ENCODE data around the gene TMC8.
"Not testable (repeated sequence)": the region's sequence is repeated elsewhere in the genome, so short reads cannot be mapped to it uniquely, and the experiment has no call there.

TMC8 gene

DNA sequence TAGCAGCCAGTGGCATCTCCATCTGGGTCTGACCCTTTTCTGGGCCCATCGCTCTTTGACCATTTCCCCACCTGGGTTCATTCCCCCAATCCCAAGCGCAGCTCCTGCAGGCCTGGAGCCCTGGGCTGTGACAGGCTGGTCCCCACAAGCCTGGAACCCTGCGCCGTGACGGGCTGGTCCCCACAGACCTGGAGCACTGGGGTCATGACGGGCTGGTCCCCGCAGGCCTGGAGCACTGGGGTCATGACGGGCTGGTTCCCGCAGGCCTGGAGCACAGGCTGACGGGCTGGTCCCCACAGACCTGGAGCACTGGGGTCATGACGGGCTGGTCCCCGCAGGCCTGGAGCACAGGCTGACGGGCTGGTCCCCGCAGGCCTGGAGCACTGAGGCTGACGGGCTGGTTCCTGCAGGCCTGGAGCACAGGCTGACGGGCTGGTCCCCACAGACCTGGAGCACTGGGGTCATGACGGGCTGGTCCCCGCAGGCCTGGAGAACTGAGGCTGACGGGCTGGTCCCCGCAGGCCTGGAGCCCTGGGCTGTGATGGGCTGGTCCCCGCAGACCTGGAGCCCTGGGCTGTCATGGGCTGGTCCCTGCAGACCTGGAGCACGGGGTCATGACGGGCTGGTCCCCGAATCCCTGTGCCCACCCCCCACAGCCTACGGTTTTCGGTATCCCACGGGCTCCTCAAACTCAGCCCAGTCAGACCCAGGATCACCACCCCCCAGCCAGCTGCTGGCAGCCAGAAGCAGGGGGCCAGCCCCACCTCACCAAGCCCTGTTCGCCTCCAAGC, 18.6 kb upstream of the TMC8 start:
- Histone ChIP-seq H3K9me3 (ENCODE audit: control insufficient read depth, insufficient read depth, low read length) (no peaks in the 10 kb centered on the region), H3K4me1 (ENCODE audit: control insufficient read depth, insufficient read depth, low read length) (no peaks in the 10 kb centered on the region), H3K27me3 (ENCODE audit: control insufficient read depth, insufficient read depth, low read length) (no peaks in the 10 kb centered on the region), H3K9ac (ENCODE audit: low read depth, low read length) (no peak overlapping the region), H3K4me3 (ENCODE audit: low read depth, low read length) (no peak overlapping the region), H3K36me3 (ENCODE audit: control insufficient read depth, insufficient read depth, low read length) (peaks cover 19% of the 10 kb centered on the region)

- Histone ChIP-seq H3K4me1 (ENCODE audit: control insufficient read depth, insufficient read depth, low read length) (no peaks in the 10 kb centered on the region), H3K4me3 (ENCODE audit: low read depth, low read length) (no peak overlapping the region), H3K27me3 (ENCODE audit: control insufficient read depth, insufficient read depth, low read length) (no peaks in the 10 kb centered on the region), H3K9me3 (ENCODE audit: control insufficient read depth, insufficient read depth, low read length) (no peaks in the 10 kb centered on the region), H3K9ac (ENCODE audit: low read depth, low read length) (no peak overlapping the region), H3K36me3 (ENCODE audit: control insufficient read depth, insufficient read depth, low read length) (peaks cover 19% of the 10 kb centered on the region)
Observed at GRCh38 chr17:78112518-78113471, 17.8 kb upstream of the TMC8 start.

DNA sequence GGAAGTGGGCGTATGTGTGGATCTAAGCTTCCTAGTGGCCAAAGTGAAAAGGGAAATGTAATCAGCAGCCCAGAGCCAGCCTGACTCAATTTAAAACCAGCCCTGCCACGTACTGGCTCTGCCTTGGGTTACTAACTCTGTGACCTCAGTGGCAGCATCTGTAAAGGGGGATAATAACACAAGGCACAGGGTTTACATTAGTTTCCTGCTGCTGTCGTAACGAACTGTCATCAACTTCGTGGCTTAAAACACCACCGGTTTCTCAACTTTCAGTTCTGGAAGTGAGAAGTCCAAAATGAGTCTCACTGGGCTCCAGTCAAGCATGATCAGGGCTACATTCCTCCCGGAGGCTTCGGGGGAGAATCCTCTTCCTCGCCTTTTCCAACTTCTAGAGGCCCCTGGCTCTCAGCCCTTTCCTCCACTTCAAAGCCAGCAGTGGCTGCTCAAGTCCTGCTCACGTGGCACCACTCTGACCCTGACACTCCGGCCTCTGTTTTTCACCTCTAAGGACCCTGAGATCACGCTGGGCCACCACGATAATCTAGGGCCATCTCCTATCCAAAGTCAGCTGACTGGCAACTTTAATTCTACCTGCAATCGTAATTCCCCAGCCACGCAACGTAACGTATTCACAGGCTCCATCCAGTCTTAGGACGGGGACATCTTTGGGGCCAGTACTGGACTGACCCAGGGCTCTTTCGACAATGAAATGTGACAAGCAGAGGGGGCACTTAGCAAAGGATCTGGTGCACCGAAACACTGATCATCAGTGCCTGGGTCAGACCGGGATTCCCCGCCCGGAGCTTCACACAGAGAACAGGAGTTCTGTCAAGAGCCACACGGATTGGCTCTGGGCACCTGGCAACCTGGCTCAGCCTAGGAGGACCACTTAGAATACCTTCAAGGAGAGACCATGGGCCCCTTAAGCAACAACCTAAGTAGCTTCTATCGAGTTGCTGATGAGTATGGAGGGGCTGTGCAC, 16.5 kb upstream of the TMC8 start:
- Histone ChIP-seq H3K36me3 (ENCODE audit: control insufficient read depth, insufficient read depth, low read length) (peaks cover 19% of the 10 kb centered on the region), H3K9me3 (ENCODE audit: control insufficient read depth, insufficient read depth, low read length) (no peaks in the 10 kb centered on the region), H3K4me1 (ENCODE audit: control insufficient read depth, insufficient read depth, low read length) (no peaks in the 10 kb centered on the region), H3K27me3 (ENCODE audit: control insufficient read depth, insufficient read depth, low read length) (no peaks in the 10 kb centered on the region), H3K9ac (ENCODE audit: low read depth, low read length) (no peak overlapping the region), H3K4me3 (ENCODE audit: low read depth, low read length) (no peak overlapping the region)

DNA sequence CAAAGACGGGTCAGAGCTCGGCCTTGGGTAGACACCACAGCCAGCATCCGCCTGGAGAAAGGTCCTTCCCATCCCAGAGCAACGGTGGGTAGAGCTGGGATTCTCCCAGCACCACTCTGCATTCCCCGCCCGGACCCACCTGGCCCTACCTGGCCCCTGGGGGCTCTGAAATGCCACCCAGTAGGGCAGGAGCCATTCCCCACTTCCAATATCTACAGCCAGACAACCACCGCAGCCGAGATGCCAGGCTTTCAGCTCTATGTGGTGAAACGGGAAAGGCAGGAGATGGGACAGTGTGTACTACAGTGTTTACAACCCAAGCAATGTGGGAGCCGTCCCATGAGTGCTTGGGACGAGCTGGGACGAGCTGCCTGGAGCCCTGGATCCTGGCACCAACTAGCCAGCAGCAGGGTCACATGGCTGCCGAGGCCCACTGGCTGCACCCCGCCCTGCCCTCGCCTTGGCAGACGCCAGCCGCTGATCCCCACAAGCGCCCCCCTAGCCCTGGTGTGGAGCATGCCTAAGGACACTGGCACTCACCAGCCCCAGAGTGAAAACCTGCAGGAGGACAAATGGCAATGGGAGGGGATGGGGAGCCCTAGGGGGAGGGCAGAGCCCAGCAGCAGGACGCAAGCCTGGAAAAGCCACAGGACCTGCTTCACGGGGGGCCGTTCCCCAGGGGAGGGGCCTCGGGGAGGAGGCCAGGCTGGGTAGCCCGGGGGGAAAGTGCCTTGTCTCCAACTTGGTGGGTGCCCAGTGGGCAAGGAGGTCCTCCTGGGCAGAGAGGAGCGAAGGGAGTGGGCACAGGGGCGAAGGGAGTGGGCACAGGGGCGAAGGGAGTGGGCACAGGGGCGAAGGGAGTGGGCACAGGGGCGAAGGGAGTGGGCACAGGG, 15.5 kb upstream of the TMC8 start:
- no peaks in the 10 kb centered on the region for H3K4me1 ChIP-seq (ENCODE audit: control insufficient read depth, insufficient read depth, low read length)
- H3K27me3 ChIP-seq (ENCODE audit: control insufficient read depth, insufficient read depth, low read length), result no peaks in the 10 kb centered on the region
- H3K9me3 ChIP-seq (ENCODE audit: control insufficient read depth, insufficient read depth, low read length), result no peaks in the 10 kb centered on the region
- H3K9ac ChIP-seq (ENCODE audit: low read depth, low read length), result no peak overlapping the region
- peaks cover 19% of the 10 kb centered on the region for H3K36me3 ChIP-seq (ENCODE audit: control insufficient read depth, insufficient read depth, low read length)
- no peak overlapping the region for H3K4me3 ChIP-seq (ENCODE audit: low read depth, low read length)

DNA sequence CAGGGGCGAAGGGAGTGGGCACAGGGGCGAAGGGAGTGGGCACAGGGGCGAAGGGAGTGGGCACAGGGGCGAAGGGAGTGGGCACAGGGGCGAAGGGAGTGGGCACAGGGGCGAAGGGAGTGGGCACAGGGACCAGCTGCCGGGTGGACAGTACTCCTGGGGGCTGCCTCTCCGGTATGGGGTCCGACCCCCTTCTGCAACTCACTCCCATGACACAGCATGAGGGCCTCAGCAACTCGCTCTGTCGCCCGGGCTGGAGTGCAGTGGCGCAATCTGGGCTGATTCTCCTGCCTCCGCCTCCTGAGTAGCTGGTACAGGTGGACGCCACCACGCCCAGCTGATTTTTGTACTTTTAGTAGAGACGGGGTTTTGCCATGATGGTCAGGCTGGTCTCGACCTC, 14.8 kb upstream of the TMC8 start:
- H3K27me3 ChIP-seq (ENCODE audit: control insufficient read depth, insufficient read depth, low read length); H3K9me3 ChIP-seq (ENCODE audit: control insufficient read depth, insufficient read depth, low read length); H3K4me3 ChIP-seq (ENCODE audit: low read depth, low read length); H3K4me1 ChIP-seq (ENCODE audit: control insufficient read depth, insufficient read depth, low read length); H3K9ac ChIP-seq (ENCODE audit: low read depth, low read length): not testable (repeated sequence)
- H3K36me3 ChIP-seq (ENCODE audit: control insufficient read depth, insufficient read depth, low read length), result peaks cover 16% of the 10 kb centered on the region

DNA sequence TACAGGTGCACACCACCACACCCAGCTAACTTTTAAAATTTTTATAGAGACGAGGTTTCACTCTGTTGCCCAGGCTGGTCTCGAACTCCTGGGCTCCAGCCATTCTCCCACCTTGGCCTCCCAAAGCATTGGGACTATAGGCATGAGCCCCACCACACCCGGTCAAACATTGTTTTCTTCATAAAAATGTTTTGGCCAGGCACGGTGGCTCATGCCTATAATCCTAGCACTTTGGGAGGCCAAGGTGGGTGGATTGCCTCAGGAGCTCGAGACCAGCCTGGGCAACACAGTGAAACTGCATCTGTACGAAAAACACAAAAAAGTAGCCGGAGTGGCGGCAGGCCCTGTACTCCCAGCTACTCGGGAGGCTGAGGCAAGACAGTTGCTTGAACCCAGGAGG, 14.2 kb upstream of the TMC8 start:
- Histone ChIP-seq H3K4me1 (ENCODE audit: control insufficient read depth, insufficient read depth, low read length) (no peaks in the 10 kb centered on the region), H3K9me3 (ENCODE audit: control insufficient read depth, insufficient read depth, low read length) (no peaks in the 10 kb centered on the region), H3K9ac (ENCODE audit: low read depth, low read length) (no peak overlapping the region), H3K4me3 (ENCODE audit: low read depth, low read length) (no peak overlapping the region), H3K27me3 (ENCODE audit: control insufficient read depth, insufficient read depth, low read length) (no peaks in the 10 kb centered on the region), H3K36me3 (ENCODE audit: control insufficient read depth, insufficient read depth, low read length) (peaks cover 19% of the 10 kb centered on the region)

- Histone ChIP-seq H3K27me3 (ENCODE audit: control insufficient read depth, insufficient read depth, low read length) (no peaks in the 10 kb centered on the region), H3K4me1 (ENCODE audit: control insufficient read depth, insufficient read depth, low read length) (no peaks in the 10 kb centered on the region), H3K4me3 (ENCODE audit: low read depth, low read length) (no peak overlapping the region), H3K9me3 (ENCODE audit: control insufficient read depth, insufficient read depth, low read length) (no peaks in the 10 kb centered on the region), H3K9ac (ENCODE audit: low read depth, low read length) (no peak overlapping the region), H3K36me3 (ENCODE audit: control insufficient read depth, insufficient read depth, low read length) (peaks cover 22% of the 10 kb centered on the region)
Observed at GRCh38 chr17:78117027-78117981, 13.3 kb upstream of the TMC8 start.

DNA sequence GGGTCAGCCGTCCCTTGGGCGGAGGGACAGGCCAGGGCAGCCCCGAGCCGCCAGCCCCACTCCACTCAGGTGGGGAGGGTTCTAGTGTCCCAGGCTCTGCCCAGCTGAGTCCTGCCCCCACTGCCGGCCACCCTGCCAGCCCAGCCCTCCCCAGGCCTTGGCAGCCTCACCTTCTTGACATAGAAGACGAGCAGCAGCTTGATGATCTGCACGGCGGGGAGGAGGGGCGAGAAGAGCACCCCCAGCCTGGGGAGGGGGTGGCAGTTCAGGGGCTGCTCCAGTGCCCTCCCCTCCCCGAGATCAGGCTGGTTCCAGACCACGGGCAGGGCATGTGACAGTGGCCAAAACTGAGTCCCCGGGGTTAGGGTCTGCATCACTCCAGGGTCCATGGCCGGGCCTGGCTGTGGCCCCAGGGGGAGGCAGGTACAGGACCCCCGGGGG, 11.8 kb upstream of the TMC8 start:
- H3K36me3 ChIP-seq (ENCODE audit: control insufficient read depth, insufficient read depth, low read length), result peaks cover 36% of the 10 kb centered on the region
- H3K4me1 ChIP-seq (ENCODE audit: control insufficient read depth, insufficient read depth, low read length), result no peaks in the 10 kb centered on the region
- H3K9me3 ChIP-seq (ENCODE audit: control insufficient read depth, insufficient read depth, low read length), result no peaks in the 10 kb centered on the region
- no peak overlapping the region for H3K4me3 ChIP-seq (ENCODE audit: low read depth, low read length)
- H3K9ac ChIP-seq (ENCODE audit: low read depth, low read length), result no peak overlapping the region
- H3K27me3 ChIP-seq (ENCODE audit: control insufficient read depth, insufficient read depth, low read length), result no peaks in the 10 kb centered on the region

GRCh38 chr17:78120537-78120936, 10.0 kb upstream of the TMC8 start:
- Histone ChIP-seq H3K9ac (ENCODE audit: low read depth, low read length) (no peak overlapping the region), H3K4me1 (ENCODE audit: control insufficient read depth, insufficient read depth, low read length) (no peaks in the 10 kb centered on the region), H3K4me3 (ENCODE audit: low read depth, low read length) (no peak overlapping the region), H3K9me3 (ENCODE audit: control insufficient read depth, insufficient read depth, low read length) (no peaks in the 10 kb centered on the region), H3K36me3 (ENCODE audit: control insufficient read depth, insufficient read depth, low read length) (peaks cover 33% of the 10 kb centered on the region), H3K27me3 (ENCODE audit: control insufficient read depth, insufficient read depth, low read length) (no peaks in the 10 kb centered on the region)
